GM23338 (cell line): ENCODE results near the gene EDN2. TPM values are rescaled to one million over a fixed set of nuclear protein-coding genes. Genes with fewer than 3 reads are reported as not detected.

Experiments used
- ATAC-seq: fragments of 200-7000 bp; cut with Tn5 transposase; 3 replicates; pipeline ENCODE4 v1.9.1; 2020
- DNase-seq: peaks from one replicate; pipeline ENCODE4 v3.0.0-alpha.2; 2015; ENCODE audit warnings: low spot score
- H2AFZ ChIP-seq: fragments of 200-600 bp; sonication (generic); 2 replicates; pipeline ENCODE4 v1.8.0; 2016; ENCODE audit warnings: antibody characterized with exemption, mild to moderate bottlenecking, moderate library complexity
- H3F3A ChIP-seq: fragments of 200-600 bp; sonication (generic); replicated peaks from 2 replicates; pipeline ENCODE4 v1.8.0; 2017; ENCODE audit warnings: antibody characterized with exemption, mixed run types, low read depth
- H3K27ac ChIP-seq: fragments of 200-600 bp; sonication (generic); 2 replicates; pipeline ENCODE4 v1.6.1; 2016; ENCODE audit warnings: low read depth
- H3K27me3 ChIP-seq: fragments of 200-600 bp; sonication (generic); 2 replicates; pipeline ENCODE4 v1.8.0; 2016; ENCODE audit warnings: mild to moderate bottlenecking, mixed run types, moderate library complexity; ENCODE audit not compliant: insufficient read depth
- H3K36me3 ChIP-seq: fragments of 200-600 bp; sonication (generic); 2 replicates; pipeline ENCODE4 v1.8.0; 2016; ENCODE audit warnings: mild to moderate bottlenecking; ENCODE audit not compliant: insufficient read depth
- H3K4me1 ChIP-seq: fragments of 200-600 bp; sonication (generic); 2 replicates; pipeline ENCODE4 v1.8.0; 2016; ENCODE audit warnings: mild to moderate bottlenecking, moderate library complexity; ENCODE audit not compliant: insufficient read depth
- H3K4me2 ChIP-seq: fragments of 200-600 bp; sonication (generic); 2 replicates; pipeline ENCODE4 v1.7.1; 2017; ENCODE audit warnings: mixed run types
- H3K4me3 ChIP-seq: fragments of 200-600 bp; sonication (generic); 2 replicates; pipeline ENCODE4 v1.6.1; 2016; ENCODE audit warnings: mixed run types
- H3K79me2 ChIP-seq: fragments of 200-600 bp; sonication (generic); replicated peaks from 2 replicates; pipeline ENCODE4 v1.8.0; 2017; ENCODE audit warnings: mild to moderate bottlenecking; ENCODE audit not compliant: insufficient read depth
- H3K9me2 ChIP-seq: fragments of 200-600 bp; sonication (generic); 2 replicates; pipeline ENCODE4 v1.8.0; 2017; ENCODE audit not compliant: insufficient read depth
- H4K20me1 ChIP-seq: fragments of 200-600 bp; sonication (generic); replicated peaks from 2 replicates; pipeline ENCODE4 v1.8.0; 2017; ENCODE audit warnings: mild to moderate bottlenecking; ENCODE audit not compliant: insufficient read depth
- H3K27ac Mint-ChIP-seq: 2 replicates; pipeline ENCODE4 v1.8.0; 2020; ENCODE audit warnings: inconsistent platforms, mild to moderate bottlenecking, moderate library complexity, mixed read lengths
- H3K27me3 Mint-ChIP-seq: 3 replicates; pipeline ENCODE4 v1.8.0; 2022; ENCODE audit warnings: low read depth, mild to moderate bottlenecking, moderate library complexity, mixed read lengths, inconsistent platforms; ENCODE audit not compliant: insufficient read depth, poor library complexity
- H3K36me3 Mint-ChIP-seq: 3 replicates; pipeline ENCODE4 v1.8.0; 2021; ENCODE audit warnings: low read depth, mild to moderate bottlenecking, inconsistent platforms, moderate library complexity, mixed read lengths
- H3K4me1 Mint-ChIP-seq: 3 replicates; pipeline ENCODE4 v1.8.0; 2020; ENCODE audit warnings: mild to moderate bottlenecking, inconsistent platforms, mixed read lengths
- H3K4me3 Mint-ChIP-seq: 3 replicates; pipeline ENCODE4 v1.8.0; 2021; ENCODE audit warnings: moderate library complexity, mild to moderate bottlenecking, inconsistent platforms, mixed read lengths
- H3K9me3 Mint-ChIP-seq: 3 replicates; pipeline ENCODE4 v1.8.0; 2020; ENCODE audit warnings: moderate library complexity, mild to moderate bottlenecking, inconsistent platforms, mixed read lengths
- JUNB ChIP-seq: IDR thresholded peaks from one replicate; pipeline ENCODE4 v1.6.1; 2016; ENCODE audit warnings: antibody characterized with exemption; ENCODE audit not compliant: unreplicated experiment
- STAT1 ChIP-seq: IDR thresholded peaks from one replicate; pipeline ENCODE4 v1.6.1; 2016; ENCODE audit warnings: antibody characterized with exemption; ENCODE audit not compliant: unreplicated experiment
- ZNF114 ChIP-seq: fragments of 250-450 bp; sonication (Bioruptor Pico); IDR thresholded peaks from 2 replicates; pipeline ENCODE4 v1.5.0; 2020; ENCODE audit warnings: mild to moderate bottlenecking, moderate library complexity
- ZNF331 ChIP-seq: fragments of 250-450 bp; sonication (Bioruptor Pico); IDR thresholded peaks from 2 replicates; pipeline ENCODE4 v1.5.0; 2020; ENCODE audit warnings: low read depth, mild to moderate bottlenecking, moderate library complexity
- polyA plus RNA-seq: library from polyadenylated mRNA; unstranded; fragments of >200 nt; fragmentation: Nextera tagmentation; extraction: Ambion mirVana; gene quantifications from 2 replicates; pipeline ENCODE4 v1.2.1, GENCODE V29; 2016
- total RNA-seq: library from RNA; depleted of rRNA; stranded (reverse); fragments of >200 nt; shearing (Covaris generic); gene quantifications from 2 replicates; pipeline ENCODE4 v1.2.3, GENCODE V29; 2014
- TF ChIP-seq, protein P1 (sequence below): fragments of 250-450 bp; sonication (Bioruptor Pico); IDR thresholded peaks from 2 replicates; pipeline ENCODE4 v1.5.0; 2020; ENCODE audit warnings: mild to moderate bottlenecking, moderate library complexity
- TF ChIP-seq, protein P2 (sequence below), 2 experiments: fragments of 200-600 bp in 1 of 2; sonication (generic) in 1 of 2; conservative IDR thresholded peaks; 2 replicates each; pipeline versions ENCODE4 v1.5.1 to v1.6.1; 2016 to 2017; ENCODE audit warnings: antibody characterized with exemption in 2 of 2, low read depth in 2 of 2, mild to moderate bottlenecking in 2 of 2, moderate library complexity in 1 of 2

EDN2 gene
- total and polyA plus RNA-seq, 2 experiments from 2014 or later, result not detected

DNA sequence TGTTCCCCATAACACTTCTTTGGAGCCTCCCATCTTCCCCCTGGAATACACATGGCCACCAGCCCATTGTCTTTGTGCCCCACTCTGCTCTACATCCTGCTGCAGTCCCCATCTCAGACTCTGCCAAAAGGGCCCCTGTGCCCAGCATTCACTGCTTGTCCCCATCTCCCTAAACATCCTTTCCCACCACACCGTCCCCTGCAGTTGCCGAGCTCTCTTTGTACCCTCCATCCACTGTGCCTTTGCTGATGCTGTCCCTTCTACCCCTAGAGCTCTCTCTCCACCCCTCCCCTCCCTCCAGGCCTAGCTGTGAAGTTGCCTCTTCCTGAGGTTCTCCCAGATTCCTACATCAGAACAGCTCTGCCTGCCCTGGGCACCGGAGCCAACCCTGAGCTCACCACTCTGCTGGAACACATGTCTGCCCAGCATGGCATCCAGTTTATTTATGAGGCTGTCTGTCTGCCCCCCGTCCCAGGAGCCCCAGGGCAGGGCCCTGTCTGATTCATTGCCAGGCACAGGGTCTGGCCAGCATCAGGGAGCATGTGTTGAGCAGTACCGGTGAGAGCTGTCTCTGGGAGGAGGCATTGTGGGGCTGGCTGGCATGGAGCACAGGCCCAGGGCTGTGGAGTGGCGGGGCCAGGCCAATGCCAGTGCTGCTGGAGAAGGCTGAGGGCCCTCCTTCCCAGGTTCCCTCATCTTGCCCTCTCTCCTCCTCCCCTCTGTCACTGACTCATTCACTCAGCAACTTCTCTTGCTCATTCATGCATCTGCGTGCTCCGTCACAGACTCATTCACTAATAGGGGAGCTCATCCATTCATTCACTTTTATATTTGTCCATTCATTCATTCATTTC is 28.8 kb downstream of the EDN2 start (continued):
- TF ChIP-seq, protein P1, sequence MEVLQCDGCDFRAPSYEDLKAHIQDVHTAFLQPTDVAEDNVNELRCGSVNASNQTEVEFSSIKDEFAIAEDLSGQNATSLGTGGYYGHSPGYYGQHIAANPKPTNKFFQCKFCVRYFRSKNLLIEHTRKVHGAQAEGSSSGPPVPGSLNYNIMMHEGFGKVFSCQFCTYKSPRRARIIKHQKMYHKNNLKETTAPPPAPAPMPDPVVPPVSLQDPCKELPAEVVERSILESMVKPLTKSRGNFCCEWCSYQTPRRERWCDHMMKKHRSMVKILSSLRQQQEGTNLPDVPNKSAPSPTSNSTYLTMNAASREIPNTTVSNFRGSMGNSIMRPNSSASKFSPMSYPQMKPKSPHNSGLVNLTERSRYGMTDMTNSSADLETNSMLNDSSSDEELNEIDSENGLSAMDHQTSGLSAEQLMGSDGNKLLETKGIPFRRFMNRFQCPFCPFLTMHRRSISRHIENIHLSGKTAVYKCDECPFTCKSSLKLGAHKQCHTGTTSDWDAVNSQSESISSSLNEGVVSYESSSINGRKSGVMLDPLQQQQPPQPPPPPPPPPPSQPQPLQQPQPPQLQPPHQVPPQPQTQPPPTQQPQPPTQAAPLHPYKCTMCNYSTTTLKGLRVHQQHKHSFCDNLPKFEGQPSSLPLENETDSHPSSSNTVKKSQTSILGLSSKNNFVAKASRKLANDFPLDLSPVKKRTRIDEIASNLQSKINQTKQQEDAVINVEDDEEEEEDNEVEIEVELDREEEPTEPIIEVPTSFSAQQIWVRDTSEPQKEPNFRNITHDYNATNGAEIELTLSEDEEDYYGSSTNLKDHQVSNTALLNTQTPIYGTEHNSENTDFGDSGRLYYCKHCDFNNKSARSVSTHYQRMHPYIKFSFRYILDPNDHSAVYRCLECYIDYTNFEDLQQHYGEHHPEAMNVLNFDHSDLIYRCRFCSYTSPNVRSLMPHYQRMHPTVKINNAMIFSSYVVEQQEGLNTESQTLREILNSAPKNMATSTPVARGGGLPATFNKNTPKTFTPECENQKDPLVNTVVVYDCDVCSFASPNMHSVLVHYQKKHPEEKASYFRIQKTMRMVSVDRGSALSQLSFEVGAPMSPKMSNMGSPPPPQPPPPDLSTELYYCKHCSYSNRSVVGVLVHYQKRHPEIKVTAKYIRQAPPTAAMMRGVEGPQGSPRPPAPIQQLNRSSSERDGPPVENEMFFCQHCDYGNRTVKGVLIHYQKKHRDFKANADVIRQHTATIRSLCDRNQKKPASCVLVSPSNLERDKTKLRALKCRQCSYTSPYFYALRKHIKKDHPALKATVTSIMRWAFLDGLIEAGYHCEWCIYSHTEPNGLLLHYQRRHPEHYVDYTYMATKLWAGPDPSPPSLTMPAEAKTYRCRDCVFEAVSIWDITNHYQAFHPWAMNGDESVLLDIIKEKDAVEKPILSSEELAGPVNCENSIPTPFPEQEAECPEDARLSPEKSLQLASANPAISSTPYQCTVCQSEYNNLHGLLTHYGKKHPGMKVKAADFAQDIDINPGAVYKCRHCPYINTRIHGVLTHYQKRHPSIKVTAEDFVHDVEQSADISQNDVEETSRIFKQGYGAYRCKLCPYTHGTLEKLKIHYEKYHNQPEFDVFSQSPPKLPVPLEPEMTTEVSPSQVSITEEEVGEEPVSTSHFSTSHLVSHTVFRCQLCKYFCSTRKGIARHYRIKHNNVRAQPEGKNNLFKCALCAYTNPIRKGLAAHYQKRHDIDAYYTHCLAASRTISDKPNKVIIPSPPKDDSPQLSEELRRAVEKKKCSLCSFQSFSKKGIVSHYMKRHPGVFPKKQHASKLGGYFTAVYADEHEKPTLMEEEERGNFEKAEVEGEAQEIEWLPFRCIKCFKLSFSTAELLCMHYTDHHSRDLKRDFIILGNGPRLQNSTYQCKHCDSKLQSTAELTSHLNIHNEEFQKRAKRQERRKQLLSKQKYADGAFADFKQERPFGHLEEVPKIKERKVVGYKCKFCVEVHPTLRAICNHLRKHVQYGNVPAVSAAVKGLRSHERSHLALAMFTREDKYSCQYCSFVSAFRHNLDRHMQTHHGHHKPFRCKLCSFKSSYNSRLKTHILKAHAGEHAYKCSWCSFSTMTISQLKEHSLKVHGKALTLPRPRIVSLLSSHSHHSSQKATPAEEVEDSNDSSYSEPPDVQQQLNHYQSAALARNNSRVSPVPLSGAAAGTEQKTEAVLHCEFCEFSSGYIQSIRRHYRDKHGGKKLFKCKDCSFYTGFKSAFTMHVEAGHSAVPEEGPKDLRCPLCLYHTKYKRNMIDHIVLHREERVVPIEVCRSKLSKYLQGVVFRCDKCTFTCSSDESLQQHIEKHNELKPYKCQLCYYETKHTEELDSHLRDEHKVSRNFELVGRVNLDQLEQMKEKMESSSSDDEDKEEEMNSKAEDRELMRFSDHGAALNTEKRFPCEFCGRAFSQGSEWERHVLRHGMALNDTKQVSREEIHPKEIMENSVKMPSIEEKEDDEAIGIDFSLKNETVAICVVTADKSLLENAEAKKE (CRISPR knock-in tag), result no peak
- TF ChIP-seq ZNF114 (CRISPR knock-in tag) (no peak), JUNB (no peak), ZNF331 (CRISPR knock-in tag) (no peak)

DNA sequence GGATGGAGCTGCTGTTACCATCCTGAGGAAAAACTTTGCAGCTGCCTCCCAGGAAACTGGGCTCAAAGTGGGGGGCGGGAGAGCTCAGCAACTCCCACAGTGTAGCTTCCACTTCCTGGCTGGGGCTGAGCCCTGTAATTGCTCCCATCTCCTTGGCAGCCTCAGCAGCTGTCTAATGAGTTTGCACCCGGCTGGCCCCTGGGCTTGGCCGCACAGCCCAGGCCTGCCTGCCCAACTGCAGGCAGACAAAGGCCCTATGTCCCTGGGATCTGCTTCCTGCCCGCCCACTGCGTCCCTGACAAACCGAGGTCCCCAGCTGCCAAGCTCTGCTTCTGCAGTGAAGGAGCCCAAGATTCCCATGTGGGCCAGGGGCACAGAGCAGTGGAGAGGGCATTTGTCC is 30.1 kb downstream of the EDN2 start:
- Mint-ChIP-seq H3K27ac (no peak overlapping the region), H3K4me1 (no peaks in the 10 kb centered on the region; the same call in 2 of the 3 replicates), H3K4me3 (no peak overlapping the region), H3K9me3 (no peaks in the 10 kb centered on the region; the same call in 2 of the 3 replicates), H3K27me3 (peaks cover 5% of the 10 kb centered on the region), H3K36me3 (no peaks in the 10 kb centered on the region)
- H3K79me2 ChIP-seq, result no peaks in the 10 kb centered on the region
- no peaks in the 10 kb centered on the region for H3K27me3 ChIP-seq
- H2AFZ ChIP-seq, result no peak overlapping the region
- H3K9me2 ChIP-seq, result no peaks in the 10 kb centered on the region
- H3K4me2 ChIP-seq, result no peak overlapping the region
- no peaks in the 10 kb centered on the region for H3F3A ChIP-seq
- H4K20me1 ChIP-seq, result no peaks in the 10 kb centered on the region
- ATAC-seq, result no peak
- no peaks in the 10 kb centered on the region for H3K4me1 ChIP-seq
- H3K36me3 ChIP-seq, result no peaks in the 10 kb centered on the region
- no peak for DNase-seq
- no peak overlapping the region for H3K4me3 ChIP-seq
- no peak overlapping the region for H3K27ac ChIP-seq
- TF ChIP-seq, protein P2, sequence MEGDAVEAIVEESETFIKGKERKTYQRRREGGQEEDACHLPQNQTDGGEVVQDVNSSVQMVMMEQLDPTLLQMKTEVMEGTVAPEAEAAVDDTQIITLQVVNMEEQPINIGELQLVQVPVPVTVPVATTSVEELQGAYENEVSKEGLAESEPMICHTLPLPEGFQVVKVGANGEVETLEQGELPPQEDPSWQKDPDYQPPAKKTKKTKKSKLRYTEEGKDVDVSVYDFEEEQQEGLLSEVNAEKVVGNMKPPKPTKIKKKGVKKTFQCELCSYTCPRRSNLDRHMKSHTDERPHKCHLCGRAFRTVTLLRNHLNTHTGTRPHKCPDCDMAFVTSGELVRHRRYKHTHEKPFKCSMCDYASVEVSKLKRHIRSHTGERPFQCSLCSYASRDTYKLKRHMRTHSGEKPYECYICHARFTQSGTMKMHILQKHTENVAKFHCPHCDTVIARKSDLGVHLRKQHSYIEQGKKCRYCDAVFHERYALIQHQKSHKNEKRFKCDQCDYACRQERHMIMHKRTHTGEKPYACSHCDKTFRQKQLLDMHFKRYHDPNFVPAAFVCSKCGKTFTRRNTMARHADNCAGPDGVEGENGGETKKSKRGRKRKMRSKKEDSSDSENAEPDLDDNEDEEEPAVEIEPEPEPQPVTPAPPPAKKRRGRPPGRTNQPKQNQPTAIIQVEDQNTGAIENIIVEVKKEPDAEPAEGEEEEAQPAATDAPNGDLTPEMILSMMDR (conservative IDR thresholded peaks at IDR 0.05; ENCODE audit: low read depth in 2 of 2), result no peak
- TF ChIP-seq, protein P1 (CRISPR knock-in tag), result no peak
- TF ChIP-seq ZNF114 (CRISPR knock-in tag) (no peak), STAT1 (no peak)
